Fibroblast of mammary gland (primary cell): ENCODE measurements around the gene RITA1.

Experiments
- DNase-seq: peaks from one replicate; pipeline ENCODE4 v3.0.0-alpha.2; 2010; ENCODE audit warnings: low read depth
- H3K4me3 ChIP-seq: 2 replicates; pipeline ENCODE4 v1.5.1; 2011; ENCODE audit warnings: low read depth, mild to moderate bottlenecking, low read length, moderate library complexity; ENCODE audit not compliant: control insufficient read depth
- TF ChIP-seq, protein P1 (sequence below): conservative IDR thresholded peaks from 2 replicates; pipeline ENCODE4 v1.5.1; 2011; ENCODE audit warnings: low read depth, low read length, inconsistent platforms; ENCODE audit not compliant: control insufficient read depth, insufficient read depth

RITA1 gene

DNA sequence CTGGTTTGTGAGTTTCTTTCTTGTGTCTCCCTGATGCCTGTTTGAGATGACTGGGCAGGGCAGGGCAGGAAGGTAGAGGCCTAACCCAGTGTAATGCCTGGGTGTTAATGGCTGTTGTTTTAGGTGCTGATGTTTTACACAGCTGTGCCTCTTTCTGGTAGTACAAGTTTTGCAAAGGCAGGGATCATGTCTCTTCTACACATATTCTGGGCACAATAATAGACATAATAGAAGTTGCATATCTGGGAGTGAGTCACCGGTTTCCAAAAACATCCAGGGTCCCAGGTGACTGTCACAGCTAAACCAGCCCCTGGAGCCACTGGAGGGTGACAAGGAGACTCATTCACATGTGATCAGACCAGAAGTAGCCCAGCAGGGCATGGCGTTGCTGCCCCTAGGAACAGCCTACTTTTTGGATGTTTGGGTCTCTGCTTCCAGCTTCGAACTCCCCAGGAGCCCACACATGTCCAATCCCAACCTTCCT lies 53.8 kb downstream of the RITA1 start:
- no peak overlapping the region for H3K4me3 ChIP-seq
- TF ChIP-seq, protein P1, sequence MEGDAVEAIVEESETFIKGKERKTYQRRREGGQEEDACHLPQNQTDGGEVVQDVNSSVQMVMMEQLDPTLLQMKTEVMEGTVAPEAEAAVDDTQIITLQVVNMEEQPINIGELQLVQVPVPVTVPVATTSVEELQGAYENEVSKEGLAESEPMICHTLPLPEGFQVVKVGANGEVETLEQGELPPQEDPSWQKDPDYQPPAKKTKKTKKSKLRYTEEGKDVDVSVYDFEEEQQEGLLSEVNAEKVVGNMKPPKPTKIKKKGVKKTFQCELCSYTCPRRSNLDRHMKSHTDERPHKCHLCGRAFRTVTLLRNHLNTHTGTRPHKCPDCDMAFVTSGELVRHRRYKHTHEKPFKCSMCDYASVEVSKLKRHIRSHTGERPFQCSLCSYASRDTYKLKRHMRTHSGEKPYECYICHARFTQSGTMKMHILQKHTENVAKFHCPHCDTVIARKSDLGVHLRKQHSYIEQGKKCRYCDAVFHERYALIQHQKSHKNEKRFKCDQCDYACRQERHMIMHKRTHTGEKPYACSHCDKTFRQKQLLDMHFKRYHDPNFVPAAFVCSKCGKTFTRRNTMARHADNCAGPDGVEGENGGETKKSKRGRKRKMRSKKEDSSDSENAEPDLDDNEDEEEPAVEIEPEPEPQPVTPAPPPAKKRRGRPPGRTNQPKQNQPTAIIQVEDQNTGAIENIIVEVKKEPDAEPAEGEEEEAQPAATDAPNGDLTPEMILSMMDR: no peak
- DNase-seq: no peak

DNA sequence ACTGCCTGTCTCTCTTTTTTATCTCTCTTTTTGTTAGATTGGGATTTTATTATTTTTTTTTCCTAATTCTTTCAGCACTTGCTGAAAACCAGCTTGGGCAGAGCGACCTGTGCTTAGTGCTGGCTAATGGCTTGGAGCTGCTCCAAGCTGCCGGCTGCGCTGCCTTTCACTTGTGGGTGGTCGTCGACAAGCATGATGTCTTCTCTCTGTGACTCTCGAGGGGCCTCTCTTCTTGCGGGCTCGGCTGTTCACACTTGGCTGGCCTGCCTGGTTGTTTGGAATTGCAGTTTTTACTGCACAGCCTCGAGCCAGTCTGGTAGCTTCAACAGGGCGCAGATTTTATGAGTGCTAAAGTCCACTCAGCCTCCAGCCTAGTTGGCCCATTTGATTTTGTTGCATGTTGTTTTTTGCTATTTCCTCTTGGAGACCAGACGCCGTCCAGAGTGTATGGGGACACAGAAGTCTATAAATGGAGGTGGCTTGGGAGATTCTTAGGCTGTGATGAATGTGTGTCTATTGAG lies 54.4 kb downstream of the RITA1 start:
- H3K4me3 ChIP-seq: no peak overlapping the region
- TF ChIP-seq, protein P1: no peak
- DNase-seq: no peak

DNA sequence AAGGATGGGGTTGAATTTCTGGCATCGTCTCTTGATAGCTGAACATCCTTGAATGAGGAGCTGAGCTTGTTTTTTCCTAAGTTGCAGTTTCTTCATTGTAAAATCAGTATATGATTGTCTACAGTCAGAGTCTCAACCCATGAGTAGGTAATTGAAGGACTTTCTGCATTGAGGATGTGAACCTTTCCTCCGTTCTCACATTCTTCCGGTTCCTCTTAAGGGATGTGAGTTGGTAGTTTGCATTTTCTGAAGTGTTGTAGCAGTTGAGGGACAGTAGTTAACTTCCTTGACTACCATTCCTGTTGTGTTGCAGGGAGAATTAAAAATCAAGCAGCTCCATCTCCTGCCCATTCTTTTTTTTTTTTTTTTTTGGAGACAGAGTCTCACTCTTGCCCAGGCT lies 54.9 kb downstream of the RITA1 start:
- no peak for DNase-seq
- TF ChIP-seq, protein P1: no peak
- H3K4me3 ChIP-seq: no peak overlapping the region

DNA sequence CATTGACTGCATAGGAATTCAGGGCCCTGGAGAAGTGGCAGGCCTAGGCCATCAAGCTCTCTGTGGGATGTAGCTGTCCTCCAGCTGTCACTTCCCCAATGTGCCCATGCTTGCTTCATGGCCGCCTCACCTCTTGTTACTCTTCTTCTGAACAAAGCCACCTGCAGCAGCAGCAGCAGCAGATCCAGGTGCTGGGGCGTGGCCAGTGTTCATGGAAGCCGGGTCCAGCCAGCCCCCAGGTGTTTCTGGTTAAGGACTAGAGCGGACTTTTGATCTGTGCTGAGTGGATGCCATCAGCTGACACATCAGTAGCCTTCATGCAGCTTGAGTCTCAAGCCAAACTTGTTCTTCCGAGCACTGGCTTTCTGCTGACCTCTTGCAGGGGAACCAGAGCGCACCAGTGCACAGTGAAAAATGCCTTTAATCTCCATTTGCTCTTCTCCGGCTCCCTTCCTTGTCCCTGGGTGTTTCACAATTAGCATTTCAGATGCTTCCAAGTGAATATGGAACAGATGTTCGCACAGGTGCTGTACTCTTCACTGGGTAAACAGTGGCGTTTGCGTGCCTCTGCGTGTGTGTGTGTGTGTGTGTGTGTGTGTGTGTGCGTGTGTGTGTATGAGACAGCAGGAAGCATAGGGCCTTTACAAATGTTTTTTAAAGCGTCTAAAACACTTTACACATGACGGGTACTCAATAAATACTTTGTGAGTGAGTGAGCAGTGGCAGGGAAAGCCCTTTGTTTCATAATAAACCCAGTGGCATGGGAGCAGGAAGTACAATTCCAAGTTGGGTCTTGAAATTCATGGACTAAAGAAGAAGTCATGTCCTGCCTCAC lies 55.9 kb downstream of the RITA1 start:
- peak; percentile 82 for DNase-seq
- TF ChIP-seq, protein P1: no peak
- H3K4me3 ChIP-seq: no peak overlapping the region
